Endothelial cell (in vitro differentiated cells): ENCODE data around the gene SP110. TPM values are rescaled to one million over a fixed set of nuclear protein-coding genes. Genes with fewer than 3 reads are reported as not detected.

Experiments
- DNase-seq: peaks from one replicate; pipeline ENCODE4 v3.0.0; 2021; ENCODE audit warnings: low spot score
- H3K27ac Mint-ChIP-seq: one replicate; pipeline ENCODE4 v1.8.0; 2021; ENCODE audit warnings: mixed read lengths, inconsistent platforms; ENCODE audit not compliant: unreplicated experiment
- H3K27me3 Mint-ChIP-seq: one replicate; pipeline ENCODE4 v1.8.0; 2021; ENCODE audit warnings: mild to moderate bottlenecking, moderate library complexity, mixed read lengths, inconsistent platforms; ENCODE audit not compliant: unreplicated experiment
- H3K36me3 Mint-ChIP-seq: one replicate; pipeline ENCODE4 v1.8.0; 2021; ENCODE audit warnings: mild to moderate bottlenecking, low read depth, mixed read lengths, inconsistent platforms; ENCODE audit not compliant: unreplicated experiment
- H3K4me1 Mint-ChIP-seq: one replicate; pipeline ENCODE4 v1.8.0; 2021; ENCODE audit warnings: mild to moderate bottlenecking, mixed read lengths, inconsistent platforms; ENCODE audit not compliant: unreplicated experiment
- H3K4me3 Mint-ChIP-seq: one replicate; pipeline ENCODE4 v1.8.0; 2021; ENCODE audit warnings: mild to moderate bottlenecking, mixed read lengths, inconsistent platforms; ENCODE audit not compliant: unreplicated experiment
- H3K9me3 Mint-ChIP-seq: one replicate; pipeline ENCODE4 v1.8.0; 2021; ENCODE audit warnings: mixed read lengths, inconsistent platforms; ENCODE audit not compliant: unreplicated experiment
- total RNA-seq: library from RNA; stranded (reverse); fragmentation: NEBNext Ultra II Directional; extraction: Animal tissue kit (Norgen Biotek cat#: 25700); gene quantifications from one replicate; pipeline ENCODE4 v1.2.1, GENCODE V29; 2021; ENCODE audit not compliant: unreplicated experiment
- TF ChIP-seq, protein P1 (sequence below): fragments of 200-600 bp; sonication (generic); IDR thresholded peaks from one replicate; pipeline ENCODE4 v1.5.0; 2021; ENCODE audit warnings: antibody characterized with exemption; ENCODE audit not compliant: unreplicated experiment

The SP110 gene
- total RNA-seq, 1 donor from 2014 or later, result 5.3 TPM

DNA sequence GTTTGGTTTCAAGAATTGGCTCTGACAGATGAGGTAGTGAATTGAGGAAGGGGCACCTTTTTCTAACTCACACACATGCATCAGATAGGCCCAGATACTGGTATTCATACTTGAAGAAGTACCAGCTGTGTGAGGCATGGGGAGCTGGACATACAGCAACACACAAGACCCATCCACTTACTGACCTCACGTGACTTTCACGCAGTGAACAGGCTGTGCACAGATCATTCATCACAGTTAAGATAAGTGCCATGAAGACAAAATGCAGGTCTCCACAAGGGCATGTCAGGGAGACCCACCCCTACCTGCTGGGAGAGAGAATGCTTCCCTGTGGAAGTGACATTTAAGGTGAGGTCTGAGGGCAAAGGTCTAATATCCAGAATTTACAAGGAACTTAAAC lies 38.6 kb downstream of the SP110 start:
- Mint-ChIP-seq H3K4me3 (no peak overlapping the region), H3K9me3 (peaks cover 4% of the 10 kb centered on the region), H3K27ac (no peak overlapping the region), H3K36me3 (no peaks in the 10 kb centered on the region), H3K4me1 (no peaks in the 10 kb centered on the region), H3K27me3 (no peaks in the 10 kb centered on the region)
- DNase-seq, result no peak
- TF ChIP-seq, protein P1, sequence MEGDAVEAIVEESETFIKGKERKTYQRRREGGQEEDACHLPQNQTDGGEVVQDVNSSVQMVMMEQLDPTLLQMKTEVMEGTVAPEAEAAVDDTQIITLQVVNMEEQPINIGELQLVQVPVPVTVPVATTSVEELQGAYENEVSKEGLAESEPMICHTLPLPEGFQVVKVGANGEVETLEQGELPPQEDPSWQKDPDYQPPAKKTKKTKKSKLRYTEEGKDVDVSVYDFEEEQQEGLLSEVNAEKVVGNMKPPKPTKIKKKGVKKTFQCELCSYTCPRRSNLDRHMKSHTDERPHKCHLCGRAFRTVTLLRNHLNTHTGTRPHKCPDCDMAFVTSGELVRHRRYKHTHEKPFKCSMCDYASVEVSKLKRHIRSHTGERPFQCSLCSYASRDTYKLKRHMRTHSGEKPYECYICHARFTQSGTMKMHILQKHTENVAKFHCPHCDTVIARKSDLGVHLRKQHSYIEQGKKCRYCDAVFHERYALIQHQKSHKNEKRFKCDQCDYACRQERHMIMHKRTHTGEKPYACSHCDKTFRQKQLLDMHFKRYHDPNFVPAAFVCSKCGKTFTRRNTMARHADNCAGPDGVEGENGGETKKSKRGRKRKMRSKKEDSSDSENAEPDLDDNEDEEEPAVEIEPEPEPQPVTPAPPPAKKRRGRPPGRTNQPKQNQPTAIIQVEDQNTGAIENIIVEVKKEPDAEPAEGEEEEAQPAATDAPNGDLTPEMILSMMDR, result no peak

DNA sequence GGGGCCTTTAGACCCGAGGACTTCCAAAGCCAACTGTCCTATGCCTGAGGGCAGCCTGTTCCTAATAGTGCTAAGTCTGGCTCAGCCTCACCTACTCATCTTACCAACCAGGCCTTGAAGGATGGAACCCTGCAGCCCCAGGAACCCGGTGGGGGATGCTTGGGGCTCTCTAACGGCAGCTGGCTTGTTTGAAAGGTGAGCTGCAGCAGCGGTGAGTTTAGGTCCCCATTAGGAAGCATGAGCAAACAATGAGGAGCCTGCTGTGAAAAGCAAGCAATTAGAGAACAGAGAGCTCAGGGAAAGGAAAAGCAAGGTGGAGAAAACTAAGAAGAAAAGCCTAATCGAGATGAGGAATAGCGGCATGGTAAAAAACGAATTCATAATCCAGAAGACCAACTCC lies 39.9 kb downstream of the SP110 start:
- no peaks in the 10 kb centered on the region for H3K36me3 Mint-ChIP-seq
- H3K27ac Mint-ChIP-seq, result no peak overlapping the region
- H3K4me3 Mint-ChIP-seq, result no peak overlapping the region
- H3K4me1 Mint-ChIP-seq, result no peaks in the 10 kb centered on the region
- H3K27me3 Mint-ChIP-seq, result peaks cover 2% of the 10 kb centered on the region
- peaks cover 4% of the 10 kb centered on the region for H3K9me3 Mint-ChIP-seq
- no peak for DNase-seq
- TF ChIP-seq, protein P1, result no peak

DNA sequence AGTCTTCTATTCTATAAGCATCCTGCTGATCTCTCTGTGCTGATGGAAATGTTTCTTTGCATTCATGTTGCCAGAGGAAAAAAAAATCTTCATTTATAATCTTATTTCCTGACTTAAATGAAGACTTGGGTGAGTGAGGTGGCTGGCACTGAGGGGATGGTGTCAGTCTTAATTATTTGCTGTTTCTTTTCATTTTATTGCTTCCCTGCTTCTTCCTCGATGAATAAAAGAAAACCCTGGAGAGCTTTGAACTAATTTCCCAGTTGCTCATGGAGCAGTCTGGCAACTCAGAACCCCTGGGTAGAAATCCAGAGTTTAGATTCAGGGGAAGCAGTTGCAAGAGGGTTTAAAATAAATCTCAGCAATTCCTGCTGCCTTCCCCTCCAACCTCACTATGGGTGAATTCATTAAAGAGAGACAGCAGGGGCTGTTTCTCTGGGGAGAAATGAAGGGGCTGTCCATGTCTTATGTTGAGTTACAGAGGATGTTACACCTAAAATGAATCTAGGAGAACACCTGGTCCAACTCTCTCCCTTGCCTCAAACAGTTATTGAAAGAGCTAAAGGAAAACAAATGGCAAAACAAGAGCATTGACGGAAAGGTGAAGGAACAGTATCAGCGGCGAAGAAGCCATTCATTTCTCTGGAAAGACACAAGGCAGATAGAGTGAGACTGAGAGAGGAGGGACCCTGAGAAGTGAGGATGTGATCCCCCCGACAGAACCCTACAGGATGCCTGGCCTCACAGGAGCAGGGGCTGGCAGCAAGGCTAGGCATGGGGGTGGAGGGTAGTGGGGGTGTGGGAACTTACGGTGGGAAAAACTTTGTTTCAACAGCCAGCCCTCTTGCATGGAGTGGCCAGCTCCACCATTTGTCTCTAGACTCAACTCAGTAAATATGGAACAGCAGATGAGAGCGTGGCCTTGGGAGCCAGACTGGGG lies 41.0 kb downstream of the SP110 start:
- no peak overlapping the region for H3K27ac Mint-ChIP-seq
- DNase-seq, result no peak
- TF ChIP-seq, protein P1, result no peak

DNA sequence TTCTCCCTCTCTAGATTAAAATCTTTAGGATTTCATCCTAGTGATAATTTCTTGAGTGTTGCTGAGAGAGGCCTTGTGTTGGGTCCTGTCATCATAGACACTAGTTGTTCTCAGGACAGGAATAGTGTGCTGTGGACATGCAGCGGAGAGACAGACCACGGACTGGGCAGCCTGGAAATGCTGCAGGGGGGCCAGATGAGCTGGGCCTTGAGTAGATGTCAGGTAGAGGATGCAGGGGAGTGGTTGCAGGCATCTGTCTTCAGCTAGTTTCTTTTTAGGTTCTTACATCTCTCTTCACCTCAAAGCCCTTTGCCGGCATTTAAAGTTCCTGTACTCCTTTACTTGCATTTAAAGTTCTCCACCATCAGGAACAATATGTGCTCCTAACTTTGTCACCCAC lies 42.8 kb downstream of the SP110 start:
- TF ChIP-seq, protein P1, result no peak
- Mint-ChIP-seq H3K27ac (no peak overlapping the region), H3K27me3 (peaks cover 6% of the 10 kb centered on the region), H3K4me3 (no peak overlapping the region), H3K36me3 (no peaks in the 10 kb centered on the region), H3K9me3 (peaks cover 4% of the 10 kb centered on the region), H3K4me1 (no peaks in the 10 kb centered on the region)
- no peak for DNase-seq

More for the DNA sequence above, 41.0 kb downstream of the SP110 start:
- Mint-ChIP-seq H3K27me3 (peaks cover 2% of the 10 kb centered on the region), H3K4me3 (no peak overlapping the region), H3K36me3 (no peaks in the 10 kb centered on the region), H3K4me1 (no peaks in the 10 kb centered on the region), H3K9me3 (peaks cover 4% of the 10 kb centered on the region)

DNA sequence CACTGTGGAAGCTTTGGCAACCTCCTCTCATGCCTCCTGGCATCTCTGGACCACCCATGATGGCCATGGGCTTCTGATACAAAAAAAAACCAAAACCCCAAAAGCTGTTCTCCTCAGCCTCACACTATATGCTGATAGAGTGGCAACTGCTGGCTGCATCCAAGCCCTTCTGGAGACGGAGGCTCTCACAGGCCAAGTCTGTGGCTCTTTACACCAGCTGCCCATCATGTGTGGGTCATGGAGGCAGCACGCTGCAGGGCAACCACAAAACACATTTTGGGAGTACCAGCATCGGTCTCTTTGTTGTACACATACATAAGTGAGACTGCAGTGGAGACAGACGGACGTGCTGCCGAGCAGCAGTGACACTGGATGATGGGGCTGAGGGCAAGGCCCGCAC lies 45.3 kb downstream of the SP110 start:
- Mint-ChIP-seq H3K9me3 (no peaks in the 10 kb centered on the region), H3K27me3 (peaks cover 6% of the 10 kb centered on the region), H3K4me3 (no peak overlapping the region), H3K36me3 (no peaks in the 10 kb centered on the region), H3K4me1 (no peaks in the 10 kb centered on the region), H3K27ac (no peak overlapping the region)
- DNase-seq, result no peak
- TF ChIP-seq, protein P1, result no peak
